ENCODE data around the gene ZNF578.
"Not testable (repeated sequence)": the region's sequence is repeated elsewhere in the genome, so short reads cannot be mapped to it uniquely, and the experiment has no call there.

The ZNF578 gene

DNA sequence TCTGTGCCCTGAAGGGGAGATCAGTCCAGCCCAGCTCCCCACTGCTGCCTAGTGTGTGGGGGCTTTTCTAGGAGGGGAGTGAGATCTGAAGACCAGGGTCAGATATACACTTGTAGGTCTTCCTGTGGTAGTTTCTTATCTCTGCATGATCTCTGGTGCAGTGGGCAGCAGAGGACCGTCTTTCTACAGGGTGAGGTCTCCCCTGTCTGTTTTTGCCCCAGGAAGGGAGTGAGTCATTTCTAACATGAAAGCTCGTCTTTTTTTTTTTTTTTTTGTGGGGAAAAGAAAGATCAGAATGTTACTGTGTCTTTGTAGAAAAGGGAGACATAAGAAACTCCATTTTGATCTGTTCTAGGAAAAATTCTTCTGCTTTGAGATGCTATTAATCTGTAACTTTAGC lies 65.3 kb downstream of the ZNF578 start:
- no peak for DNase-seq

- not testable (repeated sequence) for DNase-seq
Observed at GRCh38 chr19:52519175-52519574, 65.8 kb downstream of the ZNF578 start.

DNA sequence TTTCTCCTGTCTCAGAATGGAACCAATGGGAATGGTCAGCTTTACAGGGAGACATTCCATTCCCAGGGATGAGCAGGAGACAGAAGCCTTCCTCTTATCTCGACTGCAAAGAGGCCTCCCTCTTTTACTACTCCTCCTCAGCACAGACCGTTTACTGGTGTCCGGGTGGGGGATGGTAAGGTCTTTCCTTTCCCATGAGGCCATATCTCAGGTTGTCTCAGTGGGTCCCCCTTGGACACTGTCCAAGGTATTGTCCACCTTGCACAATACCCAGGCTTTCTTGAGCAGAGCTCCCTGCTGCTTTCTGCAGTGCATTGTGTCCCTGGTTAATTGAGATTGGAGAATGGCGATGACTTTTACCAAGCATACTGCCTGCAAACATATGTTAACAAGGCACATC lies 66.7 kb downstream of the ZNF578 start:
- DNase-seq = no peak

GRCh38 chr19:52522551-52522950 lies 69.2 kb downstream of the ZNF578 start:
- DNase-seq = no peak

- DNase-seq = no peak
Observed at GRCh38 chr19:52524086-52524485, 70.7 kb downstream of the ZNF578 start.

GRCh38 chr19:52527134-52527955 lies 74.0 kb downstream of the ZNF578 start, which contains the start of gene ZNF808:
ZNF808 (plus strand) TSS chr19:52527668; CDS start chr19:52543285, 15,617 bp downstream.
- peak; percentile 97 to 98 for DNase-seq

- no peak for DNase-seq
Observed at GRCh38 chr19:52527956-52528351, 74.6 kb downstream of the ZNF578 start.

DNA sequence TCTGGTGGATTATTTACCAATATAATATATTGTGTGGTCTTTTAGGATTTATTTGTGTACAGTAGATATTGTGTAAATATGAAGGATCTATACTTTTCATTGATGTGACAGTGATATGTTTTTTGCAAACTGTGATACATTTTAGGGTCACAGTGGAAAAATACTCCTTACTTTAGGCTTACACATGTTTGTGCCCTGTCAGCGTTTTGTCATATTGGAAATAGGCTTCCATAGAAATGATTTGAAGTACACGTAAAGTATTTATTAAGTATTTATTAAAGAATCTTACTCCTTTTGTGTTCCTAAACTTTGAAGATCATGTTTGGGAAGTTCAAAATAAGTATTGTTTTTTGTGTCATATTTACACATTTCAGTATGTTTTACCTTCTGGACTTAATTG lies 79.1 kb downstream of the ZNF578 start:
- DNase-seq = no peak

DNA sequence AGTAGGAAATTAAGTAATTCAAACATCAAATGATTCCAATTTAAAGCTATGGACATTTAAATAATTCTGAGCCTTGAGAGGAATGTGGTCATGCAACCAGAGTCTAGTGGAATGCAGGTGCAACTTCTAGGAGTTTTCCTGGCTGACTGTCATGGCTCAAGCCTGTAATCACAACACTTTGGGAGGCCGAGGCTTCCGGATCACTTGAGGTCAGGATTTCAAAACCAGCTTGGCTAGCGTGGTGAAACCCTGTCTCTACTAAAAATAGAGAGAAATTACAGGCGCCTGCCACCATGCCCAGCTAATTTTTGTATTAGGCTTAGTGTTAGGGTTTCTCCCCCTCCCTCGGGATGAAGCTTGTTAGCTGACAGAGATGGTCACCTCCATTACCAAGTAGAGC lies 80.5 kb downstream of the ZNF578 start:
- DNase-seq = no peak

DNA sequence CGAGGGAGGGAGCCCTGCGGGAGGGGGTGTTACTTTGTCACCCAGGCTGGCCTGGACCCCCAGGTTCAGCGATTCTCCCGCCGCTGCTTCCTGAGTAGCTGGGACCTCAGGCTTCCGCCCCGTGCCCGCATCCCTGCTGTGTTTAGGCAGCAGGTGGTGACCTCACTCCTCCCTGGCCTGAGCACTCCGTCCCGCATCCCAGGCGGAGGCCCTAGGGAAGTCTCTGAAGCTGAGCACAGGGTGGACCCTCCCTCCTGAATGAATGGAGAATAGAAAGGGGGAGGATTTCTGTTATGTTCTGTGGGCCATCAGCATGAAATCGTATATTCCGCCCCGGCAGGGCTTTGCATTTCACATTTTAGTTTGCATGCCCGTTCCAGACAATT lies 82.0 kb downstream of the ZNF578 start:
- DNase-seq = not testable (repeated sequence)

DNA sequence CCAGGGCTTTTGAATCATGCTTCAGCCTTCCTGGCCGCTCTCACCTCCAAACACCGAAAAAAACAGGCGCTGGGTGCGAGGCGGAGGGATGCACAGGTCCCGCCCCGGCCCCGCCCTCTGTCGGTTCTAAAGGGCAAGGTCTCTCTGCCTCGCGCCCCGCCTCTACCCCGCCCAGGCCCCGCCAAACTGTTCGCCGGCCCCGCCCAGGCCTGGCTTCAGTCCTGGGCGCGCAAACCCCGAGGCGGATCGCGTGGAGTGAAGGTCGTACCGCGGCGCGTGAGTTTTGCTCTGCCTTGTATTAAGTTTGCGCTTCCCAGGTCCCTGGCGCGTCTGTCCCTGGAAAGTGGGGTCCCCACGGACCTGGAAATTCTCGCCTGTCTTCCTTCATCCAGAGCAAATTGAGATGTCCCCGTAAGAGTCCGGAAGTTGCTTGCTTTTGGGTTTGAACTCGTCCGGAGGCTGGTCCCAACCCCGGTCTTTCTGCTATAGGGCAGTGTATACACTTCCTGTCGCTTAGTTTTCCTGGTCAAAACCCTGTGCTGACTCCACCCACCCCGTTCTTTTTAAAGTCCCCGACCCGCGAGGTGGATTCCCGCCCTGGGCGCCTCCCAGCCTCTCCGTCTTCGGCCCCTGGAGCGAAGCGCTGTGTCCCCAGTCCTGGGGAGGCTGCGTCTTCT lies 82.6 kb downstream of the ZNF578 start:
- peak; percentile 94 for DNase-seq

DNA sequence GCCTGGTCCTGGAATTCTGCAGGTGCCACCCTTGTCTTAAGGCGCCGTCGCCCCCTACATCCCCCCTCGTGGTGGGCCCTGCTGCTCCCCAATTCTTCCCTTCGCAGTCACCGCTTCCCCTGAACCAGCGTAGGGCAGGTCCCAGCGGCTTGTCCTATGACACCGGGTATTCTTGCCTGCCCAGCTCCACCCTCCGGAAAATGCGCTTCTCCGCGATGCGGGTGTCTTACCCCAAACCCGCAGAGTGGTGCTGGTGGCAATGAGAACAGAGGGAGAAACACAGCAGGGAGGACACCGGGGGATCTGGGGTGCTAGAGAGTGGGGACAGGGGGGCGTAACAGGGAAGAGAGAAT lies 83.1 kb downstream of the ZNF578 start:
- peak; percentile 54 to 67 for DNase-seq

DNA sequence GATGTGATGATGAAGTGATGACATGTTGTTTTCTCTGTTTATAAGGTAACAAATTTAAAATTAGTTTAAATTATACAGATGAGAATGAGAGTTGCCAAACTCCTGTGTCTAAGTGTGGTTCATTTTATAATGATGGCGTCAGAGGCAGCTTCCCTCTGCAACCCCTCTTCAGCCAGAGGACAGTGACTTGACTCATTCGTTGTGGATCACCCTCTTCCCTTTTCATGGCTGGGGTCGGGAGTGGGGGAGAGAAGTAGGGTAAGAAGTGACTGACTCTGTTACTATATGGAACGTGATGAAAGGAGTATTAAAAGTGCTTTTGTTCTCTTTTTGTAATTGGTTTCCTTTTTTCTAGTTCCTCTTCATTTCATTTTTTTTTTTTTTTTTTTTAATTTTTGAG lies 85.5 kb downstream of the ZNF578 start:
- not testable (repeated sequence) for DNase-seq

DNA sequence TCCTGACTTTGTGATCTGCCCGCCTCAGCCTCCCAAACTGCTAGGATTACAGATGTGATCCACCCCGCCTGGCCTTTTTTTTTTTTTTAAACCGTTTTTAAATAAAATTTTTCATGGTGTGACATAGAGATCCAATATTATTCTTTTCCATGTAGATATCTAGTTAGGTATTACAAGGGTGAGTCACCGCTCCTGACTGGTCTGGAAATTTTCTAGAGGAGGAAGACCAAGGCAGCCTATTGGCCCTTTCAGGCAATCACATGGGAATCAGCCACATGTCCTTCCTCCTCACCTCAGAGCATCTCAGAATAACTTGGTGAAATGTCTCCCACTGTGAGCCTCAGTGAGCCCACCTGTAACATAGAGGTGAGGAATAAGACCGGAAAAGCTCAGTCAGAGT lies 87.8 kb downstream of the ZNF578 start:
- not testable (repeated sequence) for DNase-seq

GRCh38 chr19:52541608-52542007 lies 88.3 kb downstream of the ZNF578 start:
- DNase-seq = no peak

GRCh38 chr19:52542541-52542940 lies 89.2 kb downstream of the ZNF578 start:
- DNase-seq = not testable (repeated sequence)

- peak; percentile 20 to 28 for DNase-seq
Observed at GRCh38 chr19:52542984-52543664, 89.8 kb downstream of the ZNF578 start.

- DNase-seq = no peak
Observed at GRCh38 chr19:52554216-52554971, 101.0 kb downstream of the ZNF578 start.

GRCh38 chr19:52557231-52557995 lies 104.1 kb downstream of the ZNF578 start:
- no peak for DNase-seq

DNA sequence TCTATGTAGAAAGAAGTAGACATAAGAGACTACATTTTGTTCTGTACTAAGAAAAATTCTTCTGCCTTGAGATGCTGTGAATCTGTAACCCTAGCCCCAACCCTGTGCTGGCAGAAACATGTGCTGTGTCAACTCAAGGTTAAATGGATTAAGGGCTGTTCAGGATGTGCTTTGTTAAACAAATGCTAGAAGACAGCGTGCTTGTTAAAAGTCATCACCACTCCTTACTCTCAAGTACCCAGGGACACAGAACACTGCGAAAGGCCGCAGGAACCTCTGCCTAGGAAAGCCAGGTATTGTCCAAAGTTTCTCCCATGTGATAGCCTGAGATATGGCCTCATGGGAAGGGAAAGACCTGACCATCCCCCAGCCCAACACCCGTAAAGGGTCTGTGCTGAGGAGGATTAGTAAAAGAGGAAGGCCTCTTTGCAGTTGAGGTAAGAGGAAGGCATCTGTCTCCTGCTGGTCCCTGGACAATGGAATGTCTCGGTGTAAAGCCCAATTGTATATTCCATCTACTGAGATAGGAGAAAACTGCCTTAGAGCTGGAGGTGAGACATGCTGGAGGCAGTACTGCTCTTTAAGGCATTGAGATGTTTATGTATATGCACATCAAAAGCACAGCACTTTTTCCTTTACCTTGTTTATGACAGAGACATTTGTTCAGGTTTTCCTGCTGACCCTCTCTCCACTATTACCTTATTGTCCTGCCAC lies 105.5 kb downstream of the ZNF578 start:
- DNase-seq = not testable (repeated sequence)

- DNase-seq = not testable (repeated sequence)
Observed at GRCh38 chr19:52561611-52562010, 108.3 kb downstream of the ZNF578 start.
